Measurements from ENCODE around the gene KIAA1671. TPM values are rescaled to one million over a fixed set of nuclear protein-coding genes. Genes with fewer than 3 reads are reported as not detected.

The KIAA1671 gene
- total and polyA plus RNA-seq, 7 donors, result 6.3 to 34.2 (median 10.2) TPM

DNA sequence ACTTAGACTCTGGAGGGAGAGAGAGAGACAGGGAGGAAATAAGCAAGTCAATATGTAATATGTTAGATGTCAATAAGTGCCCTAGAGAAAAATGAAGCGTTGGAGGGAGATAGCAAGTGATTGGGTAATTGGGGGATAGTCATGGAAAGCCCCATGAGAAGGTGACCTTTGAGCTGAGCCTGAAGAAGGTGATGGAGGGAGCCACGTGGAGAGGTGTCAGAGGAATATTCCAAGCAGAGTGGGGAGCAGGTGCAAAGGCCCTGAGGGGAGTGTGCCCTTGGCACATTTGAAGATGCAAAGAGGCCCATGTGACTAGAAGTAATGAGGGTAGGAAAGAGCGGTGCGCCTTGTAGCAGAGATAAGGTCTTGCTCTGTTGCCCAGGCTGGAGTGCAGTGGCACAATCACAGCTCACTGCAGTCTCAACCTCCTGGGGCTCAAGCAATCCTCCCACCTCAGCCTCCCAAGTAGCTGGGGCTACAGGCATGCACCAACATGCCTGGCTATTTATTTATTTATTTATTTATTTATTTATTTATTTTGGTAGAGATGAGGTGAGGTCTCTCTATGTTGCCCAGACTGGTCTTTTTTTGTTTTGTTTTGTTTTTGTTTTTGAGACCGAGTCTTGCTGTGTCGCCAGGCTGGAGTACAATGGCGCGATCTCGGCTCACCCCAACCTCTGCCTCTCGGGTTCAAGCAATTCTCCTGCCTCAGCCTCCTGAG lies 8.1 kb upstream of the KIAA1671 start:
- Histone ChIP-seq H3K9me3 (no peaks in the 10 kb centered on the region), H3K27me3 (peaks cover 0 to 10% (median 0%) of the 10 kb centered on the region in 3 donors), H3K4me3 (no peak overlapping the region), H3K27ac (no peak overlapping the region), H3K36me3 (no peaks in the 10 kb centered on the region), H3K4me1 (no peaks in the 10 kb centered on the region)
- 84 to 93% methylated on average over 10 of the region's 10 CpGs for WGBS, 2 donors
- TF ChIP-seq, protein P1, sequence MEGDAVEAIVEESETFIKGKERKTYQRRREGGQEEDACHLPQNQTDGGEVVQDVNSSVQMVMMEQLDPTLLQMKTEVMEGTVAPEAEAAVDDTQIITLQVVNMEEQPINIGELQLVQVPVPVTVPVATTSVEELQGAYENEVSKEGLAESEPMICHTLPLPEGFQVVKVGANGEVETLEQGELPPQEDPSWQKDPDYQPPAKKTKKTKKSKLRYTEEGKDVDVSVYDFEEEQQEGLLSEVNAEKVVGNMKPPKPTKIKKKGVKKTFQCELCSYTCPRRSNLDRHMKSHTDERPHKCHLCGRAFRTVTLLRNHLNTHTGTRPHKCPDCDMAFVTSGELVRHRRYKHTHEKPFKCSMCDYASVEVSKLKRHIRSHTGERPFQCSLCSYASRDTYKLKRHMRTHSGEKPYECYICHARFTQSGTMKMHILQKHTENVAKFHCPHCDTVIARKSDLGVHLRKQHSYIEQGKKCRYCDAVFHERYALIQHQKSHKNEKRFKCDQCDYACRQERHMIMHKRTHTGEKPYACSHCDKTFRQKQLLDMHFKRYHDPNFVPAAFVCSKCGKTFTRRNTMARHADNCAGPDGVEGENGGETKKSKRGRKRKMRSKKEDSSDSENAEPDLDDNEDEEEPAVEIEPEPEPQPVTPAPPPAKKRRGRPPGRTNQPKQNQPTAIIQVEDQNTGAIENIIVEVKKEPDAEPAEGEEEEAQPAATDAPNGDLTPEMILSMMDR (IDR thresholded peaks at IDR 0.05), result no peak
- TF ChIP-seq POLR2AphosphoS5 (IDR thresholded peaks at IDR 0.05) (no peak), EP300 (IDR thresholded peaks at IDR 0.05) (no peak), POLR2A (IDR thresholded peaks at IDR 0.05) (no peak)
- no peak for DNase-seq
- intact Hi-C loops (cut with DNase I), result no loop called here

DNA sequence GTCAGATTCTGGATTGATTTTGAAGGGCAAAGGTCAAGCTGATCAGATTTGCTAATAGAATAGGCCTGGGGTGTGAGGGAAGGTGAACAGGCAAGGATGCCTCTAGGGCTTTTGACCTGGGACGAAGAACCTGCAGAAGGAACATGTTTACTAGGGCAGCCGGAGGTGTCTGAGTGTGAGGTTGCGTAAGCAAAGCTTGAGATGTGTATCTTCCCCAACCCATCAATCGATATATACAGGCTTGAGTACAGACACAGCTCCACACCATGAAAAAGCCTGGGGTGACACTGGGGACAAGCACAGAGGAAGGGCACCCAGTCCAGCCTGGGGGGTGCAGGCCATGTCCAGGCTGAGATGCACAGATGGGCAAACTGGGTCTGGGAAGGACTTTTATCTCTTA lies 7.1 kb upstream of the KIAA1671 start:
- no peak overlapping the region for H3K27ac ChIP-seq
- no peak overlapping the region for H3K4me3 ChIP-seq
- WGBS, 2 donors, result 88 to 94% methylated on average over 4 of the region's 4 CpGs
- DNase-seq, result no peak
- no peaks in the 10 kb centered on the region for H3K9me3 ChIP-seq
- no peaks in the 10 kb centered on the region for H3K4me1 ChIP-seq
- TF ChIP-seq POLR2A (IDR thresholded peaks at IDR 0.05) (no peak), POLR2AphosphoS5 (IDR thresholded peaks at IDR 0.05) (no peak), EP300 (IDR thresholded peaks at IDR 0.05) (no peak)
- TF ChIP-seq, protein P1 (IDR thresholded peaks at IDR 0.05), result no peak
- no peaks in the 10 kb centered on the region for H3K36me3 ChIP-seq
- intact Hi-C loops (cut with DNase I), result no loop called here
- peaks cover 0 to 11% (median 0%) of the 10 kb centered on the region in 3 donors for H3K27me3 ChIP-seq

DNA sequence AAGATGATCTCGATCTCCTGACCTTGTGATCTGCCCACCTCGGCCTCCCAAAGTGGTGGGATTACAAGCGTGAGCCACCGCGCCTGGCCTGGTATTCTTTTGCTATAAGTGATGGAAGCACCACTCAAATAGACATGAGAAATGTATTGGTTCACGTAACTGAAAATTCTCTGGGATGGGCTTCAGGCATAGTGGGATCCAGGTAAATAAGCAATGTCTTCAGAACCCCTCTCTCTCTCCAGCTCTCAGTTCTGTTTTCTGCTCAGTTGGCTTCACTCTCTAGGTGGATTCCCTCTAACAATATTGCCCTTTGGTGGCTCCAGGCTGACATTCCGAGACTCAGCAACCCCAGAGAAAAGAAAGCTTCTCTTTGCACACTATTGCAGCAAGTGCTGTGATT lies 5.1 kb upstream of the KIAA1671 start:
- no peaks in the 10 kb centered on the region for H3K4me1 ChIP-seq
- H3K36me3 ChIP-seq, result no peaks in the 10 kb centered on the region
- no peaks in the 10 kb centered on the region for H3K9me3 ChIP-seq
- TF ChIP-seq POLR2A (IDR thresholded peaks at IDR 0.05), result no peak
- no peak for TF ChIP-seq EP300 (IDR thresholded peaks at IDR 0.05)
- no peak for TF ChIP-seq POLR2AphosphoS5 (IDR thresholded peaks at IDR 0.05)
- TF ChIP-seq, protein P1 (IDR thresholded peaks at IDR 0.05), result no peak
- intact Hi-C loops (cut with DNase I), result no loop called here
- WGBS, 2 donors, result 89 to 92% methylated on average over 7 of the region's 7 CpGs
- H3K4me3 ChIP-seq, result no peak overlapping the region
- H3K27me3 ChIP-seq, result peaks cover 0 to 11% (median 0%) of the 10 kb centered on the region in 3 donors
- no peak overlapping the region for H3K27ac ChIP-seq
- no peak for DNase-seq

DNA sequence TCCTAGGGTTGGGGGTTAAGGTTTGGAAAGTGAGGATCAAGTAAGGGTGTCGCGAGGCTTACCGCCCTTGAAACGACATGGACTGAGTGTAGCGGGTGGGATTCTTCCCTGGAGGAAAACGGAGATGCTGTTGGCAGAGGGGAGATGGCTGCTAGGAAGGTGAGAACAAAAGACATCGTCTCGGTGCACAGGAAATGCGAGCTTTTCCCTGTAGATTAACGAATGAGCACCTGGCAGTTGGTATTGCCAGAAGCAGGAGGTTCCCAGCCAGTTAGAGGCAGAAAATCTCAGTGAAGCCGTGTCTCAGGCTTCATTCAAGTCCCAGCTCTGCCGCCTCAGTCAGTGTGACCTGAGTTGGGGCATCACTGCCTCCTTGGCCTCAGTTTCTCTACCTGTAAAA lies 4.6 kb upstream of the KIAA1671 start:
- H3K27me3 ChIP-seq, result peaks cover 0 to 11% (median 0%) of the 10 kb centered on the region in 3 donors
- intact Hi-C loops (cut with DNase I), result no loop called here
- peaks cover 0 to 2% (median under 1%) of the 10 kb centered on the region in 4 donors for H3K4me1 ChIP-seq
- H3K27ac ChIP-seq, result no peak overlapping the region
- no peaks in the 10 kb centered on the region for H3K9me3 ChIP-seq
- no peaks in the 10 kb centered on the region for H3K36me3 ChIP-seq
- no peak overlapping the region for H3K4me3 ChIP-seq
- TF ChIP-seq POLR2AphosphoS5 (IDR thresholded peaks at IDR 0.05) (no peak), EP300 (IDR thresholded peaks at IDR 0.05) (no peak), POLR2A (IDR thresholded peaks at IDR 0.05) (no peak)
- TF ChIP-seq, protein P1 (IDR thresholded peaks at IDR 0.05), result no peak
- 75 to 84% methylated on average over 12 of the region's 12 CpGs for WGBS, 2 donors
- DNase-seq, result no peak
